ENCODE data around the gene HECTD1. TPM values are rescaled to one million over a fixed set of nuclear protein-coding genes. Genes with fewer than 3 reads are reported as not detected.

The HECTD1 gene
- total and polyA plus RNA-seq, 7 experiments from 2014 or later, result 25.5 to 163 (median 147) TPM

DNA sequence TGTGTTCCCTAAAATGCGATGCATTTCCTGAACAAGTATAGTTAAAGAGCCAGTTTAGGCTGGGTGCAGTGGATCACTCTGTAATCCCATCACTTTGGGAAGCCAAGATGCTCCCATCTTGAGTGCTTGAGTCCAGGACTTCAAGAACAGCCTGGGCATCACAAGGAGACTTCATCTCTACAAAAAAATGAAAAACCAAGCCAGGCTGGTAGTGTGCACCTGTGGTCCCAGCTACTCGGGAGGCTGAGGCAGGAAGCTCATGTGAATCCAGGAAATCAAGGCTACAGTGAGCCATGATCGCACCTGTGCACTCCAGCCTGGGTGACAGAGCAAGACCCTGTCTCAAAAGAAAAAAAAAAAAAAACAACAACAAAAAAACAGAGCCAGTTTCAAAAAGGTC is 26.3 kb downstream of the HECTD1 start:
- Mint-ChIP-seq H3K27ac (peak overlapping the region in 4 of 9 donors; percentile 17 to 49 (median 25)), H3K36me3 (peaks cover 0 to 31% (median 9%) of the 10 kb centered on the region in 5 donors), H3K9me3 (no peaks in the 10 kb centered on the region), H3K4me1 (peaks cover 0 to 31% (median 22%) of the 10 kb centered on the region in 7 donors), H3K4me3 (no peak overlapping the region), H3K27me3 (no peaks in the 10 kb centered on the region)
- CTCF ChIA-PET, result no interaction called here
- Histone ChIP-seq H3K9me3 (ENCODE audit: control insufficient read depth in 2 of 3, low read length in 3 of 3) (no peaks in the 10 kb centered on the region), H3K27me3 (ENCODE audit: control insufficient read depth in 2 of 2, insufficient read depth in 2 of 2, low read length in 2 of 2) (no peaks in the 10 kb centered on the region), H3K27ac (ENCODE audit: low read depth, low read length) (no peak overlapping the region), H3K4me3 (ENCODE audit: low read length) (no peak overlapping the region), H3K4me1 (ENCODE audit: control insufficient read depth in 2 of 2, insufficient read depth in 2 of 2, low read length in 2 of 2) (no peaks in the 10 kb centered on the region), H3K36me3 (ENCODE audit: control insufficient read depth in 2 of 3, insufficient read depth in 3 of 3, low read length in 3 of 3) (peaks cover 0 to 9% (median 4%) of the 10 kb centered on the region in 3 experiments)
- intact Hi-C loops (cut with micrococcal nuclease), result loop anchor here in 1 of 2 donors (2.0 to 5.0 kb wide), 3 partner anchors 14 to 176 kb away; no protein-coding TSS in a partner anchor
- POLR2A ChIA-PET, result no interaction called here
- DNase-seq (no peak), ATAC-seq (no peak)

DNA sequence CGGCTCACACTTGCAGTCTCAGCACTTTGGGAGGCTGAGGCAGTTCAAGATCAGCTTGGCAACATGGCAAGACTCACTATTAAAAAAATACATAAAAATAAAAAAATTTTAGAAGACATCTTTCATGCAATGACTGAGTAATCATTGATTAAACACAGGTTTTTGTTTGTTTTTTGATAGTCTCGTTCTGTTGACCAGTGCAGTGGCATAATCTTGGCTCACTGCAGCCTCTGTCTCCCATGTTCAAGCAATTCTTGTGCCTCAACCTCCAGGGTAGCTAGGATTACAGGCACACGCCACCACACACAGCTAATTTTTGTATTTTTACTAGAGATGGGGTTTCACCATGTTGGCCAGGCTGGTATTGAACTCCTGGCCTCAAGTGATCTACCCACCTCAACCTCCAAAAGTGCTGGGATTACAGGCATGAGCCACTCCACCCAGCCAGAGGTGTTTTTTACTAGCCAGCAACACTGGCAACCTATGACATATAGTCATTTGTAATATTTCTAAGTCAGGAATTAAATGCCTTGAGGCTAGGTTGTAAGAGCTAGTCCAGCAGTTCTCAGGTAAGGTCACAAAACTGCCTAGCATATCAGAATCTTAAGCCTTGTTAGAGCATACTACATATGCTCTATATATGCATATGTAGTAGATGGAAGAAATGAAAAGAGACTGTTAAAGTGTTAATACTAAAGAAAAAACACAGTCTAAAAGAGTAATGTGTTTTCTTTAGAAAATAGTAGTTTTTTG is 27.1 kb downstream of the HECTD1 start:
- no peak for ATAC-seq

DNA sequence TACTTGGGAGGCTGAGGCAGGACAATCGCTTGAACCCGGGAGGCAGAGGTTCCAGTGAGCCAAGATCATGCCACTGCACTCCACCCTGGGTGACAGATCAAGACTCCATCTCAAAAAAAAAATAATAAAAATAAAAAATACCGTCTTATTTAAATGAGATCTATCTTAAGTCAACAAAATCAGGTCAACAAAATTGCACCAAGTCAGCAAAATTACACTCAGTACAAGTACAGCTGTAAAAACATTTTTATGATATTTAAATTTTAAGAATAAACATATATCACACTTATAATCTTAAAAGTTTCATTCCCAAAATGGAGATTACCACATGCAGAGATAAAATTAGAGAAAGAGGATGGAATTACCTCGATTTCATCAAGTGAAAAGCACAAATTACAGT is 33.2 kb downstream of the HECTD1 start:
- H3K9me3 Mint-ChIP-seq, result no peaks in the 10 kb centered on the region
- Histone ChIP-seq H3K9me3 (ENCODE audit: control insufficient read depth in 2 of 3, low read length in 3 of 3) (no peaks in the 10 kb centered on the region), H3K36me3 (ENCODE audit: control insufficient read depth in 2 of 3, insufficient read depth in 3 of 3, low read length in 3 of 3) (peaks cover 0 to 57% (median 19%) of the 10 kb centered on the region in 3 experiments), H3K27me3 (ENCODE audit: control insufficient read depth in 2 of 2, insufficient read depth in 2 of 2, low read length in 2 of 2) (no peaks in the 10 kb centered on the region), H3K4me3 (ENCODE audit: low read length) (no peak overlapping the region), H3K27ac (ENCODE audit: low read depth, low read length) (no peak overlapping the region), H3K4me1 (ENCODE audit: control insufficient read depth in 2 of 2, insufficient read depth in 2 of 2, low read length in 2 of 2) (no peaks in the 10 kb centered on the region)
- H3K36me3 Mint-ChIP-seq, result peaks cover 7 to 41% (median 24%) of the 10 kb centered on the region in 5 donors
- POLR2A ChIA-PET, result no interaction called here
- CTCF ChIA-PET, result interaction anchor here (0.5 kb wide), 1 partner anchor 40 kb away, joined by 5 read pairs; no protein-coding TSS in a partner anchor
- H3K27ac Mint-ChIP-seq, result no peak overlapping the region
- ATAC-seq (no peak), DNase-seq (no peak)
- intact Hi-C loops (cut with micrococcal nuclease), result loop anchor here in 1 of 2 donors (5.0 kb wide), 1 partner anchor 33 kb away; the partner anchor contains the start of gene HECTD1
- H3K27me3 Mint-ChIP-seq, result no peaks in the 10 kb centered on the region
- peaks cover 0 to 13% (median 3%) of the 10 kb centered on the region in 7 donors for H3K4me1 Mint-ChIP-seq
- no peak overlapping the region for H3K4me3 Mint-ChIP-seq

More for the DNA sequence above, 27.1 kb downstream of the HECTD1 start:
- Histone ChIP-seq H3K27ac (ENCODE audit: low read depth, low read length) (no peak overlapping the region), H3K9me3 (ENCODE audit: control insufficient read depth in 2 of 3, low read length in 3 of 3) (no peaks in the 10 kb centered on the region), H3K4me1 (ENCODE audit: control insufficient read depth in 2 of 2, insufficient read depth in 2 of 2, low read length in 2 of 2) (no peaks in the 10 kb centered on the region), H3K27me3 (ENCODE audit: control insufficient read depth in 2 of 2, insufficient read depth in 2 of 2, low read length in 2 of 2) (no peaks in the 10 kb centered on the region), H3K4me3 (ENCODE audit: low read length) (no peak overlapping the region), H3K36me3 (ENCODE audit: control insufficient read depth in 2 of 3, insufficient read depth in 3 of 3, low read length in 3 of 3) (peaks cover 0 to 9% (median 4%) of the 10 kb centered on the region in 3 experiments)
- Mint-ChIP-seq H3K36me3 (peaks cover 0 to 24% (median 3%) of the 10 kb centered on the region in 5 donors), H3K27ac (peak overlapping the region in 5 of 9 donors; percentile 14 to 60 (median 36)), H3K27me3 (no peaks in the 10 kb centered on the region), H3K4me3 (no peak overlapping the region), H3K4me1 (peaks cover 0 to 24% (median 15%) of the 10 kb centered on the region in 7 donors), H3K9me3 (no peaks in the 10 kb centered on the region)
- intact Hi-C loops (cut with micrococcal nuclease), result loop anchor here in 1 of 2 donors (2.0 to 5.0 kb wide), 3 partner anchors 14 to 177 kb away; no protein-coding TSS in a partner anchor
- CTCF ChIA-PET, result interaction anchor here (0.7 kb wide), 1 partner anchor 18 kb away, joined by 4 read pairs; no protein-coding TSS in a partner anchor
- POLR2A ChIA-PET, result no interaction called here
- no peak for DNase-seq

- no peaks in the 10 kb centered on the region for H3K27me3 Mint-ChIP-seq
- DNase-seq, result no peak
- Histone ChIP-seq H3K27ac (ENCODE audit: low read depth, low read length) (no peak overlapping the region), H3K36me3 (ENCODE audit: control insufficient read depth in 2 of 3, insufficient read depth in 3 of 3, low read length in 3 of 3) (peaks cover 2 to 61% (median 19%) of the 10 kb centered on the region in 3 experiments), H3K4me3 (ENCODE audit: low read length) (no peak overlapping the region), H3K9me3 (ENCODE audit: control insufficient read depth in 2 of 3, low read length in 3 of 3) (no peaks in the 10 kb centered on the region), H3K4me1 (ENCODE audit: control insufficient read depth in 2 of 2, insufficient read depth in 2 of 2, low read length in 2 of 2) (no peaks in the 10 kb centered on the region), H3K27me3 (ENCODE audit: control insufficient read depth in 2 of 2, insufficient read depth in 2 of 2, low read length in 2 of 2) (no peaks in the 10 kb centered on the region)
- intact Hi-C loops (cut with micrococcal nuclease), result loop anchor here in 1 of 2 donors (5.0 kb wide), 1 partner anchor 34 kb away; the partner anchor contains the start of gene HECTD1
- H3K9me3 Mint-ChIP-seq, result no peaks in the 10 kb centered on the region
- H3K4me3 Mint-ChIP-seq, result no peak overlapping the region
- H3K36me3 Mint-ChIP-seq, result peaks cover 7 to 48% (median 26%) of the 10 kb centered on the region in 5 donors
- ChIA-PET POLR2A (interaction anchor here (0.7 to 1.2 kb wide), 3 partner anchors 8 to 35 kb away, joined by 3 to 5 read pairs (median 3); no protein-coding TSS in a partner anchor), CTCF (no interaction called here)
- no peak for ATAC-seq
- no peak overlapping the region for H3K27ac Mint-ChIP-seq
- peaks cover 0 to 13% (median 3%) of the 10 kb centered on the region in 7 donors for H3K4me1 Mint-ChIP-seq
Observed at GRCh38 chr14:31173120-31173837, 34.3 kb downstream of the HECTD1 start.

- intact Hi-C loops (cut with micrococcal nuclease), result loop anchor here in 1 of 2 donors (5.0 kb wide), 1 partner anchor 35 kb away; the partner anchor contains the start of gene HECTD1
- peaks cover 14 to 49% (median 29%) of the 10 kb centered on the region in 5 donors for H3K36me3 Mint-ChIP-seq
- H3K4me1 ChIP-seq (ENCODE audit: control insufficient read depth in 2 of 2, insufficient read depth in 2 of 2, low read length in 2 of 2), result no peaks in the 10 kb centered on the region
- ATAC-seq (no peak), DNase-seq (no peak)
- peaks cover 8 to 70% (median 21%) of the 10 kb centered on the region in 3 experiments for H3K36me3 ChIP-seq (ENCODE audit: control insufficient read depth in 2 of 3, insufficient read depth in 3 of 3, low read length in 3 of 3)
- H3K27me3 Mint-ChIP-seq, result no peaks in the 10 kb centered on the region
- no peaks in the 10 kb centered on the region for H3K9me3 ChIP-seq (ENCODE audit: control insufficient read depth in 2 of 3, low read length in 3 of 3)
- H3K27ac Mint-ChIP-seq, result no peak overlapping the region
- ChIA-PET CTCF (no interaction called here), POLR2A (no interaction called here)
- H3K27me3 ChIP-seq (ENCODE audit: control insufficient read depth in 2 of 2, insufficient read depth in 2 of 2, low read length in 2 of 2), result no peaks in the 10 kb centered on the region
- no peak overlapping the region for H3K4me3 Mint-ChIP-seq
- H3K4me1 Mint-ChIP-seq, result peaks cover 0 to 8% (median 3%) of the 10 kb centered on the region in 7 donors
- H3K4me3 ChIP-seq (ENCODE audit: low read length), result no peak overlapping the region
- no peaks in the 10 kb centered on the region for H3K9me3 Mint-ChIP-seq
- no peak overlapping the region for H3K27ac ChIP-seq (ENCODE audit: low read depth, low read length)
Observed at GRCh38 chr14:31172084-31172483, 35.5 kb downstream of the HECTD1 start.

GRCh38 chr14:31170411-31170810 is 37.2 kb downstream of the HECTD1 start:
- no peak overlapping the region for H3K4me3 Mint-ChIP-seq
- H3K36me3 Mint-ChIP-seq, result peaks cover 11 to 52% (median 36%) of the 10 kb centered on the region in 5 donors
- POLR2A ChIA-PET, result no interaction called here
- no peaks in the 10 kb centered on the region for H3K4me1 ChIP-seq (ENCODE audit: control insufficient read depth in 2 of 2, insufficient read depth in 2 of 2, low read length in 2 of 2)
- peak overlapping the region in 1 of 9 donors; percentile 28 for H3K27ac Mint-ChIP-seq
- no peaks in the 10 kb centered on the region for H3K27me3 ChIP-seq (ENCODE audit: control insufficient read depth in 2 of 2, insufficient read depth in 2 of 2, low read length in 2 of 2)
- no peak overlapping the region for H3K4me3 ChIP-seq (ENCODE audit: low read length)
- no peak for DNase-seq
- H3K36me3 ChIP-seq (ENCODE audit: control insufficient read depth in 2 of 3, insufficient read depth in 3 of 3, low read length in 3 of 3), result peaks cover 17 to 81% (median 27%) of the 10 kb centered on the region in 3 experiments
- no peaks in the 10 kb centered on the region for H3K27me3 Mint-ChIP-seq
- no peak overlapping the region for H3K27ac ChIP-seq (ENCODE audit: low read depth, low read length)
- H3K9me3 Mint-ChIP-seq, result no peaks in the 10 kb centered on the region
- ATAC-seq, result no peak
- CTCF ChIA-PET, result no interaction called here
- H3K4me1 Mint-ChIP-seq, result peaks cover 0 to 6% (median 4%) of the 10 kb centered on the region in 7 donors
- intact Hi-C loops (cut with micrococcal nuclease), result loop anchor here in 1 of 2 donors (5.0 kb wide), 1 partner anchor 37 kb away; the partner anchor contains the start of gene HECTD1
- H3K9me3 ChIP-seq (ENCODE audit: control insufficient read depth in 2 of 3, low read length in 3 of 3), result no peaks in the 10 kb centered on the region

Measured in naive thymus-derived CD4-positive, alpha-beta T cell (primary cell).